ENCODE data around the gene TPST1.
A peak's percentile ranks its signal among the peaks of the same experiment; 100 is the strongest.

The TPST1 gene

DNA sequence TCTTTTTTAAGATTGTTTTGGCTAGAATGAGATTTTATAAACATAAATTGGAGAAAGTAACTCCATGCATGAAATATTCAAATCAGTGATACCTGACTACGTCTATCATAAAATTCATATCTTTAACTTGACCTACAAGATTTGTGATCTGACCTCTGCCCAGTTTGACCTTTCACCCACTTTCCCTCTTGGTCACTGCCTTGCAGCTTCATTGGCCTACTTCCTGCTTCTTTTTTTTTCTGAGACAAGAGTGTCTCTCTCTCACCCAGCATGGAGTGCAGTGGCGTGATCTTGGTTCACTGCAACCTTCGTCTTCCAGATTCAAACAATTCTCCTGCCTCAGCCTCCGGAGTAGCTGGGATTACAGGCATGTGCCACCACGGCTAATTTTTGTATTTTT lies 28.5 kb downstream of the TPST1 start:
- H3K27ac ChIP-seq, result no peak overlapping the region
- TF ChIP-seq, protein P1, sequence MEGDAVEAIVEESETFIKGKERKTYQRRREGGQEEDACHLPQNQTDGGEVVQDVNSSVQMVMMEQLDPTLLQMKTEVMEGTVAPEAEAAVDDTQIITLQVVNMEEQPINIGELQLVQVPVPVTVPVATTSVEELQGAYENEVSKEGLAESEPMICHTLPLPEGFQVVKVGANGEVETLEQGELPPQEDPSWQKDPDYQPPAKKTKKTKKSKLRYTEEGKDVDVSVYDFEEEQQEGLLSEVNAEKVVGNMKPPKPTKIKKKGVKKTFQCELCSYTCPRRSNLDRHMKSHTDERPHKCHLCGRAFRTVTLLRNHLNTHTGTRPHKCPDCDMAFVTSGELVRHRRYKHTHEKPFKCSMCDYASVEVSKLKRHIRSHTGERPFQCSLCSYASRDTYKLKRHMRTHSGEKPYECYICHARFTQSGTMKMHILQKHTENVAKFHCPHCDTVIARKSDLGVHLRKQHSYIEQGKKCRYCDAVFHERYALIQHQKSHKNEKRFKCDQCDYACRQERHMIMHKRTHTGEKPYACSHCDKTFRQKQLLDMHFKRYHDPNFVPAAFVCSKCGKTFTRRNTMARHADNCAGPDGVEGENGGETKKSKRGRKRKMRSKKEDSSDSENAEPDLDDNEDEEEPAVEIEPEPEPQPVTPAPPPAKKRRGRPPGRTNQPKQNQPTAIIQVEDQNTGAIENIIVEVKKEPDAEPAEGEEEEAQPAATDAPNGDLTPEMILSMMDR (conservative IDR thresholded peaks at IDR 0.05), result no peak

DNA sequence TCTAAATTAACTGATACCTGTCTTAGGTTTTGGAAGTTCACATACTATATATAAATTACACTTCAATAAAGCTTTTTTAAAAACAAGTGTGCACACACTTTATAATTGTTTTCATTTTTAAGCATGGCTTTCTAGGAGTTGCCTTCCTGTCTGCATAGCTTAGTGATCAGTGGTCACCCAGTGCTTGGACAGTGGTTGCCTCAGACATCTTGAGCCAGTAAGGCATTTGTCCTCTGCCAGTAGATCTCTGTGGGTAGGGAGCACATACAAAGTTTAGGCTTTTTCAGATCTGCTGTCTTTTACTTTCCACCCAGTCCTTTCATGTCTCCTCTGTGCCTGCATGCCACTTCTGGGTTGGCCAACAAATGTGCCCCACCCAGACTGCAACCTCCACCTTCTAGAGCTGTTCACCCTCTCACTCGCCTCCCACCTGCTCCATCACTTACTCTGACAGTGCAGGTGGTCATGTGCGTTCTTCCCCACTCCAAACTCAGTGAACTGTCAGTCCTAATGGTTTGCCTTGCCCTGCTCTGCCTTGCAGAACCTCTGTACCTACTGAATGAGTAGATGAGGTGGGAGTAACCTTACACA lies 31.7 kb downstream of the TPST1 start:
- H3K27ac ChIP-seq, result no peak overlapping the region
- TF ChIP-seq, protein P1 (conservative IDR thresholded peaks at IDR 0.05), result no peak

DNA sequence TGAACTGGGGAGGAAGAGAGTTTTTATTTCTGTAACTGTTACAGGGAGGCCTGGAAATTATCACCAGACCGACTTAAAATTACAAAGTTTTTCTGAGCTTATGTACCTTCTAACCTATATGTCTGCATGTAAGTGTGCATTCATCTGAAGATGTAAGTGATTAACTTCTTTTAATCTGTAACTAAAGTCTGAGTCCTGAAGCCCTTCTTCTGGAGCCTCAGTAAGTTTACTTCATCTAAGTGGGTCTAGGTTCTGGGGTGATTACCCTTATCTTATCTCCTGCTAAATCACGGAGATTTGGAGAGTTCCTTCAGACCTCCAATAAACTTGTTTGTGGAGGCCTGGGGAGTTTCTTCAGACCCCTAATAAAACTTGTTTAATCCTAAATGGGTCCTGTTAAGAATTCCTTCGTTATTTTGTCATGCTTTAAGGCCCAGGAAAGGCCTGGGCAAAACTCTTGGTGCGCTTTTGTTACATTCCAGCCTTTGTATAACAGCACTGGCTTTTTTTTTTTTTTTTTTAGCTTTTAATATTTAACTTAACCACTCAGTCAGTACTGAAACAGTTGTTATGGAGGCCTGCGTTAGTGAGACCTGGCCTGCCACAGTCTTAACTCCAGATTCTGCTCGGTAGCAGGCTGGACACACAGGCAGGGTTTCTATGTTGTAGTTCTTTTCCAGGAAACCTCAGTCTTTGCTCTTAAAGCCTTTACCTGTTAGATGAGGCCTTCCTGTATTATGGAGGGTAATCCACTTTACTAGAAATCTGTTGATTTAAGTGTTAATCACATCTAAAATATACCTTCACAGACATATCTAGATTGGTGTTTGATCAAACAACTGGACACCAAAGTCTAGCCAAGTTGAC lies 33.0 kb downstream of the TPST1 start:
- no peak overlapping the region for H3K27ac ChIP-seq
- TF ChIP-seq, protein P1 (conservative IDR thresholded peaks at IDR 0.05), result no peak

DNA sequence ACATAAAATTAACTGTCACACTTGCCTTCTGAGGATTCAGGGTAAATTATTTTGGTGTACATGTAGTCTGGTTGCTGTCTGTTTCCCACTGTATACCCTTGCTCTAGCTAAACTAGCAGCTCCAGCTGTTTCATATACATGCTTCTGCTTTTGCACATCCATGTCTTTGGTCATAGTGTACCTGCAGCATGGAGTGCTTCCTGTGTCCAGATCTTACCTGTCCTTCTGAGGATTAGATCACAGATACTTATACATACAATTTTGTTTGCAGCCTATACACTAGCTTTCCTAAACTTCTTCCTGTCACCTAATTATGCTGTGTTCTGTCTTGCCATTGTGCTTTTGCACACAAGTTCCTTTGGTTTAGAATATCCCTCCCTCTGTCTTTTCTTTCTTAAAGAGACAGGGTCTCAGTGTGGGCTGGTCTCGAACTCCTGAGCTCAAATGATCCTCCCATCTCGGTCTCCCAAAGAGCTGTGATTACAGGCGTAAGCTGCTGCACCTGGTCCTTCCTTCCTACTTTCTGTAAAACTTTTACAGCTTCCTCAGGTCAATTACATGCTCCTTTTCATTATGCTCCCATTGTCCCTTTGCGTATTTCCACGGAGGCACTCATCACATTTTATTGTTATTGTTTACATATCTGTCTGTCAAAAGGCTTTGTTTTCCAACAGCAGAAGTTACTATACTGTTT lies 33.8 kb downstream of the TPST1 start:
- no peak overlapping the region for H3K27ac ChIP-seq
- TF ChIP-seq, protein P1 (conservative IDR thresholded peaks at IDR 0.05), result no peak

DNA sequence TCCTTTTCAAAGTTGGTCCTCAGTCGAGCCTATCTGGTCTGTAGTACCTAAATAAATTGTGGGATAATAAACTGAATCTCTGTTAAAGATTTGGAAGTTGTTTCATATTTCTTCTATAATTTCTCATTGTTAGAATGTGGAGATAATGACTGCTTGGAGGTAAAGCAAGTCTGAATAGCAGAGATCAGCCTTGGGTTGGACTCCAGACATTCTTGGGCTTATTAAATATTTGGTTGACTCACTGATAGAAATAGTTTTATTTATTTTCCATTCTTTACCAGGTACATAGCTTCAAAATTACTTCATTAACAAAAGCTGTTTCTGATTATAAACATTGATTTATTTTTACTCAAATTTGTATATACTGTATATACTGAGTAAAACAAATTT lies 34.3 kb downstream of the TPST1 start:
- no peak overlapping the region for H3K27ac ChIP-seq
- TF ChIP-seq, protein P1 (conservative IDR thresholded peaks at IDR 0.05), result no peak

DNA sequence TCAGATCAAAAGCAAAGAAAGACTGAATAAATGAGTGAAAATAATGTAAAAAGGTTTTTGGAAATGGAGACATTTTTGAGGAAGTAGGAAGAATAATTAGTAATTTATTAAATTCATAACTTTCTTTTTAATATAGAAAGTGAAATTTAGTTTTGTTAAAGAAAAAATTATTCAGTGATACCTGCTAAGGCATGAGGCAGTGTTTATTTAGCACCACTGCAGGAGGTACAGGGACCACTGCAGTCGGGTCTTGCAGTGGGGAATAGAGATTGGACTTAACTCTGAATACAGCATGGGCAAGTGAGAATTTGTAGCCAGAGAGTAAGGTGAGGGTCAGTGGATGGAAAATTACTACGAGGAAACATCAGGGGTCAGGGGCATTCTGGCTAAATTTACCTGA lies 39.9 kb downstream of the TPST1 start:
- H3K27ac ChIP-seq, result peak overlapping the region; percentile 0; the same call in 1 of the 2 replicates
- TF ChIP-seq, protein P1 (conservative IDR thresholded peaks at IDR 0.05), result no peak

DNA sequence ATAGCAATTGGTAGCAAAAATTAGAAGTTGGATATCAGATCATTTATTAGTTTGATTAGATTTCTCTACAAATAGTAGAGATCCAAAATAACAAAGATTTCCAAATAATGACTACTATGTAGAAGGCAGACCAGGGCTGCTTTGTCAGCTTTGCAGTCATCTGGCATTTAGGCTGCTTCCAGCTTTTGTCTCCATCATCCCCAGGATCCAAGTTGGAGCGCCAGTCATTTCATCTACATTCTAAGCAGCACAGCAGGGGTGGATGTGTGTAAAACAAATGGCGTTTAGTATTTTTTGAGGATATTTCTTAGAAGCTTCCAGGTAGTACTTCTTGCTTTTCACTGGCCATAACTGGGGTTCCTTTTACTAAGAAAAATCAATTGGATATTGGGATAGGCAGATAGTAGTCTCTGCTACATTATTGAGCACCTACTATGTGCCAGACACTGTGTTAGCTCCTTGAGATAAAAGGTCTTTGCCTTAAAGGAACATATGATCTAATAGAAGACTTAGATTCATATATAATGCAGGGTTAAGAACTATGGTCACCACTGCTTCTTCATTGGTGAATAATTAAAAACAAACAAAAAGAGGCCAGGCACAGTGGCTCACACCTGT lies 41.5 kb downstream of the TPST1 start:
- peak overlapping the region; percentile 28; the same call in 1 of the 2 replicates for H3K27ac ChIP-seq

More for the DNA sequence above, 41.5 kb downstream of the TPST1 start:
- TF ChIP-seq, protein P1 (conservative IDR thresholded peaks at IDR 0.05), result no peak

Measured in VCaP (cell line).